Neural progenitor cell (in vitro differentiated cells): ENCODE data around the gene COL25A1. TPM values are rescaled to one million over a fixed set of nuclear protein-coding genes. Genes with fewer than 3 reads are reported as not detected.

Experiments used
- DNase-seq: peaks from one replicate; pipeline ENCODE4 v3.0.0-alpha.2; 2016; ENCODE audit warnings: low spot score
- H2AFZ ChIP-seq: fragments of 200-600 bp; sonication (generic); replicated peaks from 2 replicates; pipeline ENCODE4 v1.6.1; 2016; ENCODE audit warnings: antibody characterized with exemption
- H3F3A ChIP-seq: fragments of 200-600 bp; sonication (generic); 2 replicates; pipeline ENCODE4 v1.6.1; 2016; ENCODE audit warnings: antibody characterized with exemption, low read depth
- H3K27ac ChIP-seq: fragments of 200-600 bp; sonication (generic); 2 replicates; pipeline ENCODE4 v1.5.1; 2016; ENCODE audit warnings: mild to moderate bottlenecking
- H3K27me3 ChIP-seq: fragments of 200-600 bp; sonication (generic); 2 replicates; pipeline ENCODE4 v1.6.1; 2016; ENCODE audit warnings: mild to moderate bottlenecking, moderate library complexity
- H3K36me3 ChIP-seq: fragments of 200-600 bp; sonication (generic); 2 replicates; pipeline ENCODE4 v1.5.1; 2016
- H3K4me1 ChIP-seq: fragments of 200-600 bp; sonication (generic); 2 replicates; pipeline ENCODE4 v1.6.1; 2016; ENCODE audit warnings: mixed run types
- H3K4me2 ChIP-seq: fragments of 200-600 bp; sonication (generic); 2 replicates; pipeline ENCODE4 v1.6.1; 2016
- H3K4me3 ChIP-seq: fragments of 200-600 bp; sonication (generic); 2 replicates; pipeline ENCODE4 v1.5.1; 2016
- H3K79me2 ChIP-seq: fragments of 200-600 bp; sonication (generic); 2 replicates; pipeline ENCODE4 v1.6.1; 2016; ENCODE audit warnings: low read depth
- H3K9ac ChIP-seq: fragments of 200-600 bp; sonication (generic); 2 replicates; pipeline ENCODE4 v1.6.1; 2016
- H3K9me3 ChIP-seq: fragments of 200-600 bp; sonication (generic); 2 replicates; pipeline ENCODE4 v1.5.1; 2016; ENCODE audit warnings: low read depth
- H4K20me1 ChIP-seq: fragments of 200-600 bp; sonication (generic); 2 replicates; pipeline ENCODE4 v1.6.1; 2016; ENCODE audit warnings: low read depth
- H3K27ac Mint-ChIP-seq: 3 replicates; pipeline ENCODE4 v1.8.0; 2021; ENCODE audit warnings: mixed read lengths
- H3K27me3 Mint-ChIP-seq: 2 replicates; pipeline ENCODE4 v1.8.0; 2022; ENCODE audit warnings: low read depth, mild to moderate bottlenecking, inconsistent platforms, moderate library complexity, mixed read lengths; ENCODE audit not compliant: insufficient read depth
- H3K36me3 Mint-ChIP-seq: 3 replicates; pipeline ENCODE4 v1.8.0; 2021; ENCODE audit warnings: mixed read lengths
- H3K4me1 Mint-ChIP-seq: 3 replicates; pipeline ENCODE4 v1.8.0; 2021; ENCODE audit warnings: mixed read lengths
- H3K4me3 Mint-ChIP-seq: 3 replicates; pipeline ENCODE4 v1.8.0; 2021; ENCODE audit warnings: mild to moderate bottlenecking, moderate library complexity, mixed read lengths
- H3K9me3 Mint-ChIP-seq: 3 replicates; pipeline ENCODE4 v1.8.0; 2020; ENCODE audit warnings: mixed read lengths
- CTCF ChIP-seq: fragments of 200-600 bp; sonication (generic); IDR thresholded peaks from 2 replicates; pipeline ENCODE4 v1.5.1; 2017; ENCODE audit warnings: antibody characterized with exemption, mild to moderate bottlenecking
- EZH2 ChIP-seq: fragments of 200-600 bp; sonication (generic); IDR thresholded peaks from 2 replicates; pipeline ENCODE4 v1.6.1; 2017; ENCODE audit warnings: antibody characterized with exemption, mild to moderate bottlenecking, moderate library complexity
- EZH2phosphoT487 ChIP-seq: fragments of 200-600 bp; sonication (generic); IDR thresholded peaks from 2 replicates; pipeline ENCODE4 v1.6.1; 2017; ENCODE audit warnings: antibody characterized with exemption
- total RNA-seq: library from RNA; depleted of rRNA; stranded (reverse); fragments of >200 nt; gene quantifications from 2 replicates; pipeline ENCODE4 v1.2.3, GENCODE V29; 2015; ENCODE audit warnings: low replicate concordance

The COL25A1 gene
- total RNA-seq, 1 donor from 2014 or later = 1.3 TPM

GRCh38 chr4:109216085-109216696 lies 86.3 kb downstream of the COL25A1 start:
- Histone ChIP-seq H3K9ac (no peak overlapping the region), H3F3A (no peaks in the 10 kb centered on the region), H3K9me3 (no peaks in the 10 kb centered on the region), H3K27me3 (no peaks in the 10 kb centered on the region), H3K4me1 (no peaks in the 10 kb centered on the region), H3K27ac (no peak overlapping the region), H3K4me3 (no peak overlapping the region), H3K4me2 (no peak overlapping the region), H3K79me2 (no peaks in the 10 kb centered on the region), H4K20me1 (no peaks in the 10 kb centered on the region), H2AFZ (no peak overlapping the region), H3K36me3 (no peaks in the 10 kb centered on the region)
- Mint-ChIP-seq H3K27me3 (no peaks in the 10 kb centered on the region), H3K27ac (no peak overlapping the region), H3K4me3 (no peak overlapping the region), H3K36me3 (no peaks in the 10 kb centered on the region), H3K9me3 (no peaks in the 10 kb centered on the region), H3K4me1 (no peaks in the 10 kb centered on the region)
- TF ChIP-seq CTCF (no peak), EZH2 (no peak), EZH2phosphoT487 (no peak)
- no peak for DNase-seq

- TF ChIP-seq EZH2 (no peak), CTCF (no peak), EZH2phosphoT487 (no peak)
- Histone ChIP-seq H3K27me3 (no peaks in the 10 kb centered on the region), H3K9ac (no peak overlapping the region), H3K79me2 (no peaks in the 10 kb centered on the region), H2AFZ (no peak overlapping the region), H3K4me3 (no peak overlapping the region), H4K20me1 (no peaks in the 10 kb centered on the region), H3K9me3 (no peaks in the 10 kb centered on the region), H3K27ac (no peak overlapping the region), H3K4me1 (no peaks in the 10 kb centered on the region), H3K36me3 (no peaks in the 10 kb centered on the region), H3F3A (no peaks in the 10 kb centered on the region), H3K4me2 (no peak overlapping the region)
- no peak overlapping the region for H3K4me3 Mint-ChIP-seq
- no peaks in the 10 kb centered on the region for H3K9me3 Mint-ChIP-seq
- H3K27ac Mint-ChIP-seq = no peak overlapping the region
- no peaks in the 10 kb centered on the region for H3K36me3 Mint-ChIP-seq
- DNase-seq = no peak
- H3K4me1 Mint-ChIP-seq = no peaks in the 10 kb centered on the region
- H3K27me3 Mint-ChIP-seq = no peaks in the 10 kb centered on the region
These were observed 87.0 kb downstream of the COL25A1 start for GRCh38 chr4:109215506-109215905.

DNA sequence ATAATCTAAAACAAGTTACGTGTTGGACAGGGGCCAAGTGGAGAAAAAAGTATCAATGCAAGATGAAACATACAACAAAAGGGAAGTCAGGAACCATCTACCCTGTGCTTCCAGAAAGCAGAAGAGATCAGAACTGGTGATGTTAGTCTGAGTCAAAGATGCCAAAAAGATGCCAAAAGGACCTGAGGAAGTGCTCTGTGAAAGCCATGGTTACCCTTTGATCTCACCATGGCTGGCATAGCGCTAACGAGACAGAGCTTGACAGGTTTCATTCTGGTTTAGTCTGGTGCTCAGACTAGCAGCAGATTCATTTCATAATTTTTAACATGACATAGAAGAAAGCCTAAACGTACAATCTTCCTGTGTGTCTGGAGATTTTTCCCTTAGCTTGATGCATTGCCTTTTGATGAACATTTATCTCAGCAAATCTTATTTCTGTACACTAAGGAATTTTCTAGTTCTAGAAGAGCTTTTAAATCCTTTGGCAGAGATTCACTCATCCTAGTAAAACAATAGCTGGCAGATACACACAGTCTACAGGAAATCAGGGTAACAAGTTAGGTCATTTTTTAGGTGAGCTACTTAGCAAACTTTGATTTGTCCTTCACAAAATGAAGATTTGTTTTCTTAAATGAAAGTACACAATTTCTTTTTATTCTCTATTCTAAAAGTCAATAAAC lies 87.7 kb downstream of the COL25A1 start:
- DNase-seq = no peak
- H3K4me2 ChIP-seq = no peak overlapping the region
- H3K79me2 ChIP-seq = no peaks in the 10 kb centered on the region
- H2AFZ ChIP-seq = no peak overlapping the region
- Mint-ChIP-seq H3K4me1 (no peaks in the 10 kb centered on the region), H3K27ac (no peak overlapping the region), H3K36me3 (no peaks in the 10 kb centered on the region), H3K9me3 (no peaks in the 10 kb centered on the region), H3K27me3 (no peaks in the 10 kb centered on the region), H3K4me3 (no peak overlapping the region)
- no peaks in the 10 kb centered on the region for H4K20me1 ChIP-seq
- no peak overlapping the region for H3K27ac ChIP-seq
- no peak overlapping the region for H3K4me3 ChIP-seq
- H3K9ac ChIP-seq = no peak overlapping the region
- no peaks in the 10 kb centered on the region for H3K36me3 ChIP-seq
- H3K9me3 ChIP-seq = no peaks in the 10 kb centered on the region
- no peak for TF ChIP-seq EZH2phosphoT487
- no peak for TF ChIP-seq EZH2
- no peak for TF ChIP-seq CTCF
- H3F3A ChIP-seq = no peaks in the 10 kb centered on the region
- no peaks in the 10 kb centered on the region for H3K4me1 ChIP-seq
- H3K27me3 ChIP-seq = no peaks in the 10 kb centered on the region
